K562 (cell line): Measurements from ENCODE around the gene LRRTM1. TPM values are rescaled to one million over a fixed set of nuclear protein-coding genes. Genes with fewer than 3 reads are reported as not detected.

Experiments used
- ATAC-seq: fragments of 200-7000 bp; cut with Tn5 transposase; 3 replicates; pipeline ENCODE4 v1.9.1; 2020; ENCODE audit warnings: moderate library complexity
- BruUV-seq: library from RNA; stranded (reverse); fragments of 400-500 nt; replicated peaks from 2 replicates; lab custom pipeline; 2021; lab: Mats Ljungman, UMichigan
- CTCF ChIA-PET: fragments of 300-600 bp; formaldehyde crosslinking; extraction: SDS; loops from one replicate; lab custom pipeline; 2021; ENCODE audit warnings: low intra/inter-chr PET ratio; lab: Yijun Ruan, JAX
- POLR2A ChIA-PET: fragments of 300-600, 350-650 bp; sonication (Branson Sonifier 250); formaldehyde crosslinking; extraction: SDS; loops from one replicate; lab custom pipeline; 2021; ENCODE audit warnings: antibody characterized with exemption, inconsistent platforms; lab: Yijun Ruan, JAX
- DNase-seq, 4 experiments: peaks; one replicate each; pipeline versions ENCODE4 v3.0.0 to v3.0.0-alpha.2; 2011 to 2018; ENCODE audit warnings: low spot score in 3 of 4, mixed read lengths in 3 of 4; ENCODE audit errors: extremely low read depth in 1 of 4
- FAIRE-seq: peaks from 2 replicates; lab custom pipeline; 2011; peaks lifted over from hg19 to GRCh38; lab: Jason Lieb, UNC
- H2AFZ ChIP-seq: 2 replicates; pipeline ENCODE4 v1.6.0; 2011; ENCODE audit warnings: low read depth, low read length, control low read depth, inconsistent platforms
- H3K27ac ChIP-seq: fragments of 200-600 bp; 3 replicates; pipeline ENCODE4 v1.8.0; 2011; ENCODE audit warnings: low read depth, mild to moderate bottlenecking, control low read depth, inconsistent platforms, low read length, moderate library complexity, mixed read lengths; ENCODE audit errors: extremely low read depth
- H3K27me3 ChIP-seq, 2 experiments: fragments of 300-600 bp in 1 of 2; 2 replicates in 1 of 2; 3 replicates in 1 of 2; pipeline versions ENCODE4 v1.6.0 to v1.8.0; 2011; ENCODE audit warnings: inconsistent platforms in 2 of 2, low read length in 2 of 2, mild to moderate bottlenecking in 1 of 2, mixed read lengths in 1 of 2, moderate library complexity in 1 of 2; ENCODE audit not compliant: control insufficient read depth in 2 of 2, insufficient read depth in 2 of 2
- H3K36me3 ChIP-seq: fragments of 300-600 bp; 3 replicates; pipeline ENCODE4 v1.8.0; 2011; ENCODE audit warnings: mild to moderate bottlenecking, low read length, inconsistent platforms; ENCODE audit not compliant: control insufficient read depth, insufficient read depth
- H3K4me1 ChIP-seq, 2 experiments: fragments of 200-600 bp in 1 of 2; replicated peaks in 1 of 2; 2 replicates in 1 of 2; 3 replicates in 1 of 2; pipeline versions ENCODE4 v1.5.1 to v1.8.0; 2011; ENCODE audit warnings: inconsistent platforms in 2 of 2, low read length in 2 of 2, mild to moderate bottlenecking in 1 of 2, mixed read lengths in 1 of 2, moderate library complexity in 1 of 2; ENCODE audit not compliant: control insufficient read depth in 2 of 2, insufficient read depth in 2 of 2
- H3K4me2 ChIP-seq: 2 replicates; pipeline ENCODE4 v1.6.1; 2011; ENCODE audit warnings: low read length, control low read depth, inconsistent platforms, mixed read lengths; ENCODE audit not compliant: insufficient read depth
- H3K4me3 ChIP-seq: fragments of 200-600 bp; sonication (generic), shearing (Covaris generic); 2 replicates; pipeline ENCODE4 v1.5.1; 2016; ENCODE audit warnings: control low read depth, inconsistent platforms
- H3K79me2 ChIP-seq: fragments of 200-600 bp; 3 replicates; pipeline ENCODE4 v1.8.0; 2011; ENCODE audit warnings: low read length, inconsistent platforms; ENCODE audit not compliant: control insufficient read depth, insufficient read depth
- H3K9ac ChIP-seq, 2 experiments: 2 replicates each; pipeline versions ENCODE4 v1.6.0 to v1.6.1; 2011; ENCODE audit warnings: low read depth in 2 of 2, low read length in 2 of 2, control low read depth in 1 of 2, inconsistent platforms in 1 of 2, mild to moderate bottlenecking in 1 of 2, mixed read lengths in 1 of 2; ENCODE audit not compliant: insufficient read depth in 1 of 2
- H3K9me1 ChIP-seq: one replicate; pipeline ENCODE4 v1.6.0; 2011; ENCODE audit warnings: inconsistent platforms, mild to moderate bottlenecking, low read length, moderate library complexity; ENCODE audit not compliant: control insufficient read depth, insufficient read depth
- H3K9me3 ChIP-seq: replicated peaks from 2 replicates; pipeline ENCODE4 v1.5.1; 2011; ENCODE audit warnings: low read depth, low read length, inconsistent platforms; ENCODE audit not compliant: control insufficient read depth, insufficient read depth
- H4K20me1 ChIP-seq: replicated peaks from 2 replicates; pipeline ENCODE4 v1.6.1; 2011; ENCODE audit warnings: low read length, inconsistent platforms, mixed read lengths; ENCODE audit not compliant: control insufficient read depth, insufficient read depth
- BRD4 ChIP-seq: fragments of 200-600 bp; sonication (generic); IDR thresholded peaks from 2 replicates; pipeline ENCODE4 v1.6.1; 2017; ENCODE audit warnings: inconsistent platforms
- EP400 ChIP-seq: fragments of 450-650 bp; IDR thresholded peaks from 2 replicates; pipeline ENCODE4 v1.6.1; 2017; ENCODE audit warnings: antibody characterized with exemption, mild to moderate bottlenecking, moderate library complexity
- HDAC8 ChIP-seq: fragments of 450-650 bp; IDR thresholded peaks from 2 replicates; pipeline ENCODE4 v1.6.1; 2016; ENCODE audit warnings: mild to moderate bottlenecking, missing genetic modification characterization, moderate library complexity, missing compliant biosample characterization
- KDM1A ChIP-seq, 2 experiments: fragments of 450-650 bp; IDR thresholded peaks; 2 replicates each; pipeline ENCODE4 v1.6.1; 2016; ENCODE audit warnings: mild to moderate bottlenecking in 2 of 2
- MLLT1 ChIP-seq, 2 experiments: fragments of 450-650 bp; IDR thresholded peaks; 2 replicates each; pipeline ENCODE4 v1.6.1; 2016
- NFXL1 ChIP-seq: fragments of 450-650 bp; formaldehyde crosslinking; IDR thresholded peaks from 2 replicates; pipeline ENCODE4 v1.4.0; 2021; ENCODE audit warnings: mild to moderate bottlenecking
- POLR3G ChIP-seq: IDR thresholded peaks from 2 replicates; pipeline ENCODE4 v1.6.1; 2011; ENCODE audit not compliant: insufficient read length, insufficient replicate concordance; ENCODE audit errors: extremely low read depth
- RBM22 ChIP-seq: fragments of 200-400 bp; formaldehyde crosslinking; IDR thresholded peaks from 2 replicates; pipeline ENCODE4 v1.6.1; 2018; ENCODE audit warnings: low read length, low read depth; ENCODE audit not compliant: poor library complexity, severe bottlenecking
- SFPQ ChIP-seq: fragments of 200-400 bp; formaldehyde crosslinking; IDR thresholded peaks from 2 replicates; pipeline ENCODE4 v1.6.1; 2017; ENCODE audit warnings: mild to moderate bottlenecking, low read depth, low read length, moderate library complexity
- SMAD1 ChIP-seq: fragments of 150-350 bp; IDR thresholded peaks from 2 replicates; pipeline ENCODE4 v1.6.1; 2014; ENCODE audit warnings: low read length, low read depth; ENCODE audit not compliant: partially characterized antibody
- TAF9B ChIP-seq: fragments of 450-650 bp; IDR thresholded peaks from 2 replicates; pipeline ENCODE4 v1.6.1; 2018; ENCODE audit warnings: mild to moderate bottlenecking; ENCODE audit not compliant: partially characterized antibody
- TFE3 ChIP-seq: fragments of 450-650 bp; formaldehyde crosslinking; IDR thresholded peaks from 2 replicates; pipeline ENCODE4 v1.4.0; 2020; ENCODE audit warnings: mild to moderate bottlenecking, mixed read lengths
- ZNF263 ChIP-seq: sonication (generic); formaldehyde crosslinking; IDR thresholded peaks from 2 replicates; pipeline ENCODE4 v1.8.0; 2022; ENCODE audit warnings: mild to moderate bottlenecking, missing genetic modification reagents, borderline replicate concordance
- ZNF324 ChIP-seq: fragments of 250-450 bp; sonication (Bioruptor Pico); IDR thresholded peaks from 2 replicates; pipeline ENCODE4 v1.4.0; 2020; ENCODE audit warnings: mild to moderate bottlenecking
- ZSCAN29 ChIP-seq: fragments of 450-650 bp; IDR thresholded peaks from 2 replicates; pipeline ENCODE4 v1.6.1; 2017
- in situ Hi-C: fragments of 300-500 bp; cut with MboI; formaldehyde crosslinking; loops from 4 replicates; pipeline ENCODE4 v1.15.0; 2018; ENCODE audit warnings: inconsistent platforms, mixed read lengths
- intact Hi-C: fragments of 100-400 bp; cut with micrococcal nuclease; formaldehyde crosslinking; loops from 2 replicates; pipeline ENCODE4 v1.14.2; 2022
- polyA plus RNA-seq, 8 experiments: library from polyadenylated mRNA; depleted of rRNA in 4 of 8; stranded (reverse) in 5 of 8; unstranded in 3 of 8; fragments of >200 nt; fragmentation: Nextera tagmentation in 2 of 8; fragmentation: Illumina TruSeq in 1 of 8; extraction: Ambion mirVana in 2 of 8; extraction: Trizol in 1 of 8; gene quantifications; 2 replicates each; pipeline versions ENCODE4 v1.2.1 to v1.2.3, GENCODE V29; 2011 to 2014; ENCODE audit warnings: inconsistent platforms in 1 of 8, missing spikeins in 1 of 8
- total RNA-seq, 7 experiments: library from RNA; depleted of rRNA in 6 of 7; stranded (reverse); fragments of >200 nt in 6 of 7; fragmentation: Illumina TruSeq in 2 of 7; extraction: Trizol in 2 of 7; gene quantifications; 2 replicates each; pipeline versions ENCODE4 v1.2.1 to v1.2.3, GENCODE V29; 2011 to 2021; ENCODE audit warnings: low replicate concordance in 1 of 7

LRRTM1 gene
- total and polyA plus RNA-seq, 9 of the 15 experiments (the other 6 are each of a cell fraction or from before 2014, with no cell fraction given) = 0.07 to 0.33 (median 0.11) TPM; not detected in 6

- no TSS peak for BruUV-seq
- H3K27me3 ChIP-seq = no peaks in the 10 kb centered on the region
- H4K20me1 ChIP-seq = no peaks in the 10 kb centered on the region
- no peaks in the 10 kb centered on the region for H3K79me2 ChIP-seq
- ATAC-seq = no peak
- DNase-seq = no peak
- no peak overlapping the region for H2AFZ ChIP-seq
- H3K9me1 ChIP-seq = no peaks in the 10 kb centered on the region
- POLR2A ChIA-PET = interaction anchor here (0.6 kb wide), 1 partner anchor 13 kb away, joined by 5 read pairs; no protein-coding TSS in a partner anchor
- H3K4me2 ChIP-seq = no peak overlapping the region
- intact Hi-C loops = loop anchor here (10.0 kb wide), 1 partner anchor 218 kb away; no protein-coding TSS in a partner anchor
- no peak for TF ChIP-seq RBM22
- no peak for TF ChIP-seq ZSCAN29
- TF ChIP-seq EP400 = no peak
- TF ChIP-seq NFXL1 = no peak
- no peak for TF ChIP-seq SFPQ
- no peak for TF ChIP-seq ZNF263
- TF ChIP-seq SMAD1 = no peak
- TF ChIP-seq HDAC8 = no peak
- no peak for TF ChIP-seq POLR3G
- TF ChIP-seq BRD4 = no peak
- TF ChIP-seq TAF9B = no peak
- no peak for TF ChIP-seq MLLT1 (IDR thresholded peaks at IDR 0.05)
- no peak for TF ChIP-seq KDM1A (IDR thresholded peaks at IDR 0.05)
- no peak for TF ChIP-seq ZNF324 (CRISPR knock-in tag)
- no peak for TF ChIP-seq TFE3 (CRISPR knock-in tag)
- TF ChIP-seq, all 486 proteins: peak for 0
- Histone ChIP-seq H3K4me3 (no peak overlapping the region), H3K27ac (no peak overlapping the region), H3K9ac (no peak overlapping the region), H3K4me1 (no peaks in the 10 kb centered on the region; a peak in 1 of 5 replicates), H3K36me3 (no peaks in the 10 kb centered on the region), H3K9me3 (no peaks in the 10 kb centered on the region)
- in situ Hi-C loops = no loop called here
- CTCF ChIA-PET = no interaction called here
- FAIRE-seq = no peak
Observed at GRCh38 chr2:80293039-80293438, 11.5 kb downstream of the LRRTM1 start.
